Effector memory CD4-positive, alpha-beta T cell (primary cell): ENCODE measurements around the gene CA5A.
"Not testable (repeated sequence)": the region's sequence is repeated elsewhere in the genome, so short reads cannot be mapped to it uniquely, and the experiment has no call there.

Source experiments
- DNase-seq, 3 donors: peaks; one replicate each; pipeline ENCODE4 v3.0.0-alpha.2; 2020
- H3K27ac ChIP-seq: 2 replicates; pipeline ENCODE4 v1.7.0; 2013; ENCODE audit warnings: mild to moderate bottlenecking, low read length, moderate library complexity; ENCODE audit not compliant: insufficient read depth, poor library complexity, severe bottlenecking
- H3K27me3 ChIP-seq: replicated peaks from 2 replicates; pipeline ENCODE4 v1.7.0; 2013; ENCODE audit warnings: mild to moderate bottlenecking, low read length; ENCODE audit not compliant: insufficient read depth, control insufficient read depth, poor library complexity, severe bottlenecking
- H3K36me3 ChIP-seq: 2 replicates; pipeline ENCODE4 v1.7.0; 2013; ENCODE audit warnings: mild to moderate bottlenecking, low read length, moderate library complexity; ENCODE audit not compliant: control insufficient read depth, insufficient read depth
- H3K4me1 ChIP-seq: 2 replicates; pipeline ENCODE4 v1.7.0; 2013; ENCODE audit warnings: low read length, mild to moderate bottlenecking; ENCODE audit not compliant: control insufficient read depth, insufficient read depth, poor library complexity, severe bottlenecking
- H3K4me3 ChIP-seq: 2 replicates; pipeline ENCODE4 v1.7.0; 2013; ENCODE audit warnings: low read length, low read depth, mild to moderate bottlenecking; ENCODE audit not compliant: insufficient read depth, poor library complexity, severe bottlenecking
- H3K9me3 ChIP-seq: 2 replicates; pipeline ENCODE4 v1.7.0; 2013; ENCODE audit warnings: mild to moderate bottlenecking, low read length, moderate library complexity; ENCODE audit not compliant: control insufficient read depth
- total RNA-seq, 3 donors: gene quantifications; one replicate each; lab custom pipeline; 2026; lab: John Stamatoyannopoulos, UW

The CA5A gene
- 0 reads per million in 3 donors for total RNA-seq

GRCh38 chr16:87936375-87937230 lies at the start of gene CA5A:
Gene CA5A (minus strand): TSS chr16:87936529. CDS start chr16:87936450, 79 bp downstream.
- Histone ChIP-seq H3K36me3 (no peaks in the 10 kb centered on the region), H3K27ac (no peak within 1 kb of the TSS), H3K9me3 (no peaks in the 10 kb centered on the region), H3K4me1 (no peaks in the 10 kb centered on the region), H3K4me3 (no peak within 1 kb of the TSS), H3K27me3 (no peaks in the 10 kb centered on the region)
- DNase-seq = no peak

DNA sequence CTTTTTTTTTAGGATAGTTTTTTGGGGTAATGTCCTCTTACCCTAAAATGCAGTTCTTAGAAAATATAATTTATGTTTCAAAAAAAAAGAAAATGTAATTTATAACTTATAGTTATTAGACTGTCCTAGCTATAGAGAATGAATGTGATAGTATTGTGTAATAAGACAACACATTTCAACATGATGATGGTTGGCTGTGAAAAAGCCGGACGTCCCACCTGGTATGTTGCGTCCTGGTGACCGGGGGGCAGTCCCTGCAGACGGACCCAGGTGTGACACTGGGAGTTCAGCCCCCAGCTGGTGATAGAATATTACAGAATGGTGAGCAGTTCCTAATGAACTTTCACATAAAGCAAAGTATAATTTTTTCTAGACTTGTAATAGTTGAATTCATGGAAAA lies 49.2 kb upstream of the CA5A start:
- not testable (repeated sequence) for DNase-seq
- H3K36me3 ChIP-seq = peaks cover 15% of the 10 kb centered on the region

DNA sequence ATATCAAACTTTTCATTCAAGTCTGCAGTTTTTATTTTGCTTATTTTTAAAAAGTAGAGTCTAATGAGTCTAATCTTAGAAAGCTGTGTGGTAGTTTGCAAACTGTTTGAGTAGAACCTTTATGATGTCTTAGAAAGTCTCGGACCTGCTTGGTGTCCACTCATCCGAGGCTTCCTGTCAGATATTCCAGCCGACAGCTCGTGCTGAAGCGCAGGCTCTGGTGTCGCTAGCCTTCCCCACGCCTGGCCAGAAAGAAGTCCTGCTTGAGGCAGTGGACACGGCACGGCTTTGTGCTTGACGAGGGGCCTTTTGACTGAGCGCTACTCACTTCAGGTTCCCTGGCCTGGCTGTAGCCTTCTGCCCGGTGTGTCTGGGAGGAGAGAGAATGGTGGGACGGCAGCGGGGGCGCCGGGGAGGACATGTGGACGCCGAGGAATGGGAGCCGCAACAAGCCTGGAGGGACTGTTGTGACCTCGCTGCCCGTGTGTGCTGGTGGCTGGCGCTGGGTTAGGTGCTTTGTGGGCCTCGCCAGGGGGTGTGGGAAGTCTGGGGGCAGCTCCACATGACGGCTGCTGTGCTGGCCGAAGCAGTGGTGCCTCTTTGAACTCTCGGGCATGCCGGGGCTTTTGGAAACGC lies 48.4 kb upstream of the CA5A start:
- no peak overlapping the region for H3K27ac ChIP-seq
- no peak for DNase-seq
- no peaks in the 10 kb centered on the region for H3K4me1 ChIP-seq
- H3K36me3 ChIP-seq = peaks cover 15% of the 10 kb centered on the region
- no peaks in the 10 kb centered on the region for H3K9me3 ChIP-seq
- no peaks in the 10 kb centered on the region for H3K27me3 ChIP-seq
- H3K4me3 ChIP-seq = no peak overlapping the region

More for the DNA sequence above, 49.2 kb upstream of the CA5A start:
- H3K27me3 ChIP-seq, H3K4me3 ChIP-seq, H3K4me1 ChIP-seq, H3K9me3 ChIP-seq, H3K27ac ChIP-seq: not testable (repeated sequence)

GRCh38 chr16:87984180-87984579 lies 47.9 kb upstream of the CA5A start:
- not testable (repeated sequence) for H3K4me1 ChIP-seq, DNase-seq, H3K27ac ChIP-seq, H3K4me3 ChIP-seq, H3K27me3 ChIP-seq, H3K9me3 ChIP-seq
- peaks cover 15% of the 10 kb centered on the region for H3K36me3 ChIP-seq

DNA sequence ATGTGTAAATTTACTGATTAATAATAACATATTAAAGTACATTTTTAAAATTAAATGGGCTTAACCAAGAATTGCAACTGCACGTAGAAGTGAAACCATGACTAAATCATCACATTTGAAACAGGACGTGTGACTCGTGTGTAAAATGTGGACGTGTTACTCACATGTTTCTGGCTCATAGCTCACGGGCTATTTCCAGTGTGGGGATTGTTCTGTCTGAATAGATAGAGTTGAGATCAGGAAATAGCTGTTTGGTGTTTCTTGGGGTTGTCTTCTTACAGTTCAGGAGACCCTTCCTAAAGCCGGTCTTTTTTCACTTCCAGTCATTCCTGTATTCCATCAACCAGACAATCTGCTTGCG lies 47.4 kb upstream of the CA5A start:
- H3K4me1 ChIP-seq, H3K27ac ChIP-seq, H3K4me3 ChIP-seq, H3K9me3 ChIP-seq, H3K27me3 ChIP-seq, DNase-seq: not testable (repeated sequence)
- peaks cover 18% of the 10 kb centered on the region for H3K36me3 ChIP-seq

- not testable (repeated sequence) for DNase-seq, H3K4me1 ChIP-seq, H3K27me3 ChIP-seq, H3K27ac ChIP-seq, H3K9me3 ChIP-seq, H3K4me3 ChIP-seq
- peaks cover 18% of the 10 kb centered on the region for H3K36me3 ChIP-seq
Measured at GRCh38 chr16:87983072-87983736, 46.9 kb upstream of the CA5A start.

- Histone ChIP-seq H3K27me3 (no peaks in the 10 kb centered on the region), H3K27ac (no peak overlapping the region), H3K36me3 (peaks cover 18% of the 10 kb centered on the region), H3K4me1 (no peaks in the 10 kb centered on the region), H3K9me3 (no peaks in the 10 kb centered on the region), H3K4me3 (no peak overlapping the region)
- no peak for DNase-seq
Measured at GRCh38 chr16:87982581-87983041, 46.3 kb upstream of the CA5A start.

GRCh38 chr16:87981376-87981775 lies 45.0 kb upstream of the CA5A start:
- peaks cover 18% of the 10 kb centered on the region for H3K36me3 ChIP-seq
- not testable (repeated sequence) for DNase-seq, H3K4me1 ChIP-seq

DNA sequence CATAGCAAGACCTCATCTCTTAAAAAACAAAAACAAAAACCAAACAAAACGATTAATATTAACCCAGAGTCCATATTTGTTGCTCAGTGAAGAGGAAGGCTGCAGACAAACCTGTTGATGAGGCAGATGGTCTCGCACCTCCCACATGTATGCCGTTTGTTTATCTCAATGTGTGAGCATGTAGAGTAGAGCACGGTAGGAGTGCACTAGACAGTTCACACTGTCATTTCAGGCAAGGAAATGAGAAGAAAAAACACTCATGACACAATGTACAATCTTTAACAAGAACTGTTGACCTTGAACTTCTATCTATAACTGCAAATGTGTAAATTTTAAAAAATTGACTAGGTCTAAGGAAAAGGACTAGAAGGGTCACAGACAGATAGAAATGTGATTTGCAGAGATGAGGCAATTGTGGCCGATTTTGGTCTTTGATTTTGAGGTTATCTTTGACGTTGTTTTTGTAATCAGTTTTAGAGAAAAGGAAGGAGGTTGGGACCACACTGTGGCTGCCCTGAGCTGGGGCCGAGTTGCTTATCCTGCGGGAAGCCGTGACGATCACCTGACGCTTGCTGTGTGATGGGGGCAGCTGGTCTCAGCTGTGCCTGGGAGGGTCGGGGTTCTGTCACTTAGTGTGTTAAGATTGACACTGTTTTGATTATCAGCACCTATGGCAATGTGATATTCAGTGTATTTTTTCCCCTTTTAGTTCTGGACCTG lies 43.7 kb upstream of the CA5A start:
- H3K27ac ChIP-seq, H3K27me3 ChIP-seq, DNase-seq, H3K4me3 ChIP-seq, H3K9me3 ChIP-seq, H3K4me1 ChIP-seq: not testable (repeated sequence)
- H3K36me3 ChIP-seq = peaks cover 25% of the 10 kb centered on the region

More at GRCh38 chr16:87981376-87981775, 45.0 kb upstream of the CA5A start:
- H3K27ac ChIP-seq, H3K9me3 ChIP-seq, H3K27me3 ChIP-seq, H3K4me3 ChIP-seq: not testable (repeated sequence)
